IPS-20b (cell line): ENCODE data around the gene TIPARP.

Experiments
- H3K27ac ChIP-seq: one replicate; pipeline ENCODE4 v1.5.1; 2013; ENCODE audit warnings: low read length
- H3K27me3 ChIP-seq: 2 replicates; pipeline ENCODE4 v1.6.1; 2013; ENCODE audit warnings: mild to moderate bottlenecking, low read length, inconsistent platforms; ENCODE audit not compliant: insufficient read depth
- H3K36me3 ChIP-seq: 2 replicates; pipeline ENCODE4 v1.6.1; 2013; ENCODE audit warnings: low read depth, mild to moderate bottlenecking, inconsistent platforms, low read length, moderate library complexity; ENCODE audit not compliant: insufficient read depth
- H3K4me1 ChIP-seq: 2 replicates; pipeline ENCODE4 v1.6.1; 2013; ENCODE audit warnings: mild to moderate bottlenecking, control low read depth, inconsistent platforms, low read length, moderate library complexity; ENCODE audit not compliant: insufficient read depth
- H3K4me3 ChIP-seq: 2 replicates; pipeline ENCODE4 v1.5.1; 2013; ENCODE audit warnings: mild to moderate bottlenecking, low read length, inconsistent platforms
- H3K9ac ChIP-seq: 2 replicates; pipeline ENCODE4 v1.6.1; 2013; ENCODE audit warnings: low read depth, mild to moderate bottlenecking, inconsistent platforms, low read length, moderate library complexity
- H3K9me3 ChIP-seq: 2 replicates; pipeline ENCODE4 v1.6.1; 2013; ENCODE audit warnings: mild to moderate bottlenecking, low read depth, low read length, inconsistent platforms; ENCODE audit not compliant: insufficient read depth

Gene TIPARP

GRCh38 chr3:156635973-156636372 is 38.4 kb upstream of the TIPARP start:
- H3K4me1 ChIP-seq: no peaks in the 10 kb centered on the region
- H3K9me3 ChIP-seq: no peaks in the 10 kb centered on the region
- no peak overlapping the region for H3K4me3 ChIP-seq
- no peak overlapping the region for H3K9ac ChIP-seq
- no peaks in the 10 kb centered on the region for H3K27me3 ChIP-seq
- H3K36me3 ChIP-seq: no peaks in the 10 kb centered on the region
- H3K27ac ChIP-seq: no peak overlapping the region

DNA sequence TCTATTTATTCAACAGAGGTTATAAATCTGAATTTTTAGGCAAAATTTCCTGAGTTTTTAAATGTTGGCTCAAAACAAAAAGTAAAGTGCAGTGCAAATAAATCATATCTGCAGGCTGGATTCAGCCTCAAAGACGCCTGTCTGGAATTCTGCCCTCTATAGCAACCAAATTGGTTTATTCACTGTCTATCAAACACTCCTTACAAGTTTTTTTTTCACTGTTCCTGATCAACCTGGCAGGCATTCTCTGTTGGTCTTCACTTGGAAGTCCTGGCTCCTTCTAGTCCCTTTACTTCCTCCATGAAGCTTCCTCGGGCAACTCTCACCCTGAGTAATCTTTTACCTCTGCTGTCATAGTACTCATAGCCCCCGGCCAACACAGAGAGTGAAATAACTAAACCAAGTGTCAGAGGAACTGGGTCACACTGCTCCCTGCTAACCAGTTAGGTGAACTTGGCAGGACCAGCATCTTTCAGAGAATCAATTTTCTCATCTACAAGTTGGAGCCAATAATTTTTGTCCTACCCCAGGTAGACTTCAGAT is 36.8 kb upstream of the TIPARP start:
- Histone ChIP-seq H3K27ac (no peak overlapping the region), H3K9ac (no peak overlapping the region), H3K4me3 (no peak overlapping the region), H3K36me3 (no peaks in the 10 kb centered on the region), H3K4me1 (0 out of 2 replicates have a peak, but pooled peaks cover under 1% of the 10 kb centered on the region), H3K9me3 (no peaks in the 10 kb centered on the region), H3K27me3 (no peaks in the 10 kb centered on the region)

- H3K27ac ChIP-seq: no peak overlapping the region
- no peak overlapping the region for H3K4me3 ChIP-seq
Measured at GRCh38 chr3:156638271-156638670, 36.1 kb upstream of the TIPARP start.

GRCh38 chr3:156639414-156640023 is 34.9 kb upstream of the TIPARP start:
- no peak overlapping the region for H3K4me3 ChIP-seq
- H3K27me3 ChIP-seq: no peaks in the 10 kb centered on the region
- no peaks in the 10 kb centered on the region for H3K9me3 ChIP-seq
- H3K27ac ChIP-seq: no peak overlapping the region
- no peak overlapping the region for H3K9ac ChIP-seq
- no peaks in the 10 kb centered on the region for H3K36me3 ChIP-seq
- H3K4me1 ChIP-seq: peaks cover 15% of the 10 kb centered on the region

More at GRCh38 chr3:156638271-156638670, 36.1 kb upstream of the TIPARP start:
- Histone ChIP-seq H3K36me3 (no peaks in the 10 kb centered on the region), H3K4me1 (peaks cover 7% of the 10 kb centered on the region), H3K9ac (no peak overlapping the region), H3K9me3 (no peaks in the 10 kb centered on the region), H3K27me3 (no peaks in the 10 kb centered on the region)

GRCh38 chr3:156641618-156641975 is 32.8 kb upstream of the TIPARP start:
- Histone ChIP-seq H3K27me3 (no peaks in the 10 kb centered on the region), H3K27ac (no peak overlapping the region), H3K4me1 (peaks cover 15% of the 10 kb centered on the region), H3K4me3 (no peak overlapping the region), H3K9me3 (no peaks in the 10 kb centered on the region), H3K9ac (no peak overlapping the region), H3K36me3 (no peaks in the 10 kb centered on the region)

DNA sequence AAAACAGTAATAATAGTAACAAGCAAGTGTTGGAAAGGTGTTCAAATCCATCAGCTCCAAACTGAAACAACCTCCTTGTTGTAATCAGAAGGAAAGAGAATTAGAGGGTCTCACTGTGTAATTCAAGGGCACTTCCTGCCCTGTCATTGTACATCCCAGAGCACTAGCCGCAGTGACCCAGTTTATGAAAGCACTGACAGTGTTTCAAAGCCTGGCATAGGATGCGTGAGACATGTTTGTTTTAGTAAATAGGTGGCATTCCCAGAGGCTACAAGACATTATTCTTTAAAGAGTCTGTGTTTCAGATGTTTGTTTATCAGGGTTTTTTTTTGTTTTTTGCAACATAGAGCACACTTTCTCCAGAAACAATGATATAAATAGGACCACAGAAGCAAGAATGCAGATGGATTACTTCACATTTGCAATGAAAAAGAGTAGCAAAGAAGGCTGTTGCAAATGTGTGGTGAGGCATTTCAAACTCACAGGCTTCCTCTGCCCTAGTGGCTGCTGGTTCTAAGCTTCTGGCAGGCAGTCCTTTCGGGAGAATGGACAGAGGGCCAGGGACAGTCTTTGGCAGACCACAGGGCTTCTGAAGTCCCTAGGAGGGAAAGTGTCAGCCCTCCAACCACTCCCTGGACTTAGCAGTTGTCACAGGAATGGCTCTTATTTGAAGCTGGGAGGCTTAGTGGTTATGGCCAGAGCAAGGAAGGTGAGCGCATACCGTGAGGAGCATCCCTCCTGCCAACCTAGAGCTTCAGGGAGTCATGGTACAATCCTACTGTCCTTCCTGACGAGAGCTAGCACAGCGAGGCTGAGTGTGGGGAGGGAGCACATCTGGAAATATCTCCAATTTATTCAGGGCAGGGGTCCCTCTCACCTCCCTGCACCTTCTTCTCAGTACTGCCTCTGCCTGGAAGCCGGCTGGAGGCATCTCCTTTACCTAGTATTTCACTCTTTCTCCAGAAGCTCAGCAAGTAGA is 31.4 kb upstream of the TIPARP start:
- H3K27ac ChIP-seq: no peak overlapping the region
- H3K9ac ChIP-seq: no peak overlapping the region

DNA sequence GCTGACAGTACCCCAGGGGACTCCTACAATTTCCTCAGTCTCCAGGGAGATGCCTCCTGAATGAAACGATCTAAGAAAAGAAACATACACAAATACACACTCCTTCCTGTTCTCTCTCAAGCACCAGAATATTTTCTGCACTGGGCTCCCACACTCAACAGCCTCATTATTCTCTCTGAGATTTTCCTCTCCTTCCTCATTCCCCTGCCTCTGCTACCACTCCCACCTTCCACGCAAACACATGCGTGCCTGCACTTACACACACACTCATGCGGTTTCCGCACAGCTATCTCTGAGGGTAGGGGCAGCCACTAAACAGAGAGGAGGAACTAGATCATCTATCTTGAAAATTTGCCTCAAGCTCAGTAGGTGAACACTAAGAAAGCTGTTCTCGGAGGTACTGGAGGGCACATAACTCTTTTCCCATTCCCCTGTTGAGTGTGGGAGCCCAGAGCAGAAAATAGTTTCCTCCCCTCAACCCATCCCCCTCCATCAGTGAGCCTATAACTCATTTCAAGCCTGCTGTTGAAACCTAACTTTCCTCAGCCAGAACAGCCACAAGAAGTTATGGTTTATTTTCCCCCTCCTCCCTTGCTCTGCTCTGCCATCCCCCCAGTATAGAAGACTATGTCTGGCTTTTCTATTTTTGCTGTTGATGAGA is 30.5 kb upstream of the TIPARP start:
- no peak overlapping the region for H3K9ac ChIP-seq
- H3K27me3 ChIP-seq: no peaks in the 10 kb centered on the region
- H3K27ac ChIP-seq: no peak overlapping the region

More for the DNA sequence above, 31.4 kb upstream of the TIPARP start:
- Histone ChIP-seq H3K4me1 (peaks cover 15% of the 10 kb centered on the region), H3K27me3 (no peaks in the 10 kb centered on the region), H3K36me3 (no peaks in the 10 kb centered on the region), H3K4me3 (no peak overlapping the region), H3K9me3 (no peaks in the 10 kb centered on the region)

GRCh38 chr3:156644958-156645357 is 29.4 kb upstream of the TIPARP start:
- Histone ChIP-seq H3K36me3 (no peaks in the 10 kb centered on the region), H3K4me3 (no peak overlapping the region), H3K9me3 (no peaks in the 10 kb centered on the region), H3K27me3 (no peaks in the 10 kb centered on the region), H3K27ac (no peak overlapping the region), H3K9ac (no peak overlapping the region), H3K4me1 (peaks cover 15% of the 10 kb centered on the region)

More for the DNA sequence above, 30.5 kb upstream of the TIPARP start:
- H3K4me1 ChIP-seq: peaks cover 15% of the 10 kb centered on the region
- no peak overlapping the region for H3K4me3 ChIP-seq
- no peaks in the 10 kb centered on the region for H3K36me3 ChIP-seq
- H3K9me3 ChIP-seq: no peaks in the 10 kb centered on the region

- no peaks in the 10 kb centered on the region for H3K36me3 ChIP-seq
Measured at GRCh38 chr3:156646958-156647357, 27.4 kb upstream of the TIPARP start.

DNA sequence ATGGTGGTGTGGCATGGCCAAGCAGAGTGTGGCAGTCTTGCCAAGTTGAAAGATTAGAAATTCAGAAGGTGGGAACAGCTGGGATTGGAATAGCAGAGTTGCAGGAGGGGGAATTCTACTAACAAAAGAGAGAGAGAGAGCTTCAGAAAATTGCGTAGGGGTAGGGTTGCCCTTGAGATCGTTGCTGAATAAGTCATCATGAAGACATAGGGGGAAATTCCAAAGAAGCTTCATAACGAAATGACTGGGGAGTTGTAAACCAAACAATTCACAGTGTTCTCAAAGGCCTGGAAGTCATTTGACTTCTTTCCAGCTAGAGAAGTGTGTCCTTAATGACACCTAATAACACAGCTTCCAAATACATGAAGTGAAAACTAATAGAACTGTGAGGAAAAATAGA is 26.3 kb upstream of the TIPARP start:
- no peak overlapping the region for H3K4me3 ChIP-seq
- no peak overlapping the region for H3K9ac ChIP-seq
- H3K36me3 ChIP-seq: no peaks in the 10 kb centered on the region
- no peak overlapping the region for H3K27ac ChIP-seq
- H3K9me3 ChIP-seq: no peaks in the 10 kb centered on the region
- no peaks in the 10 kb centered on the region for H3K27me3 ChIP-seq
- peaks cover 10% of the 10 kb centered on the region for H3K4me1 ChIP-seq

More at GRCh38 chr3:156646958-156647357, 27.4 kb upstream of the TIPARP start:
- no peak overlapping the region for H3K4me3 ChIP-seq
- H3K9me3 ChIP-seq: no peaks in the 10 kb centered on the region
- no peak overlapping the region for H3K27ac ChIP-seq
- H3K4me1 ChIP-seq: peaks cover 15% of the 10 kb centered on the region
- no peak overlapping the region for H3K9ac ChIP-seq
- H3K27me3 ChIP-seq: no peaks in the 10 kb centered on the region

DNA sequence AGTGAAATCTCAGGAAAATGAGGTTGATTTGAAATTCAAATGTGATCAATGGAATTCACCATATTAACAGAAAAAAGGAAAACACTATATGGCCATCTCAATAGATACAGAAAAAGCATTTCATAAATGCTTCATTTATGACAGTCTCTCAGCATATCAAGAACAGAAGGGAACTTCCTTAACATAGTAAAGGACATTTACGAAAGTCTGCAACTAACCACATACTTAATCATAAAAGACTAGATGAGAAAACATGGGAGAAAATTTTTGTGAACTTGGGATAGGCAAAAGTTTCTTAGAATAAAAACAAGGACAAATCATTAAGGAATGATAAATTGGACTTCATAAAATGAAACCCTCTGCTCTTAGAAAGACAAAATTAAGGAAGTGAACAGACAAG is 24.7 kb upstream of the TIPARP start:
- H3K9me3 ChIP-seq: no peaks in the 10 kb centered on the region
- no peak overlapping the region for H3K9ac ChIP-seq
- no peaks in the 10 kb centered on the region for H3K36me3 ChIP-seq
- H3K27ac ChIP-seq: no peak overlapping the region
- H3K4me3 ChIP-seq: no peak overlapping the region
- no peaks in the 10 kb centered on the region for H3K27me3 ChIP-seq
- no peaks in the 10 kb centered on the region for H3K4me1 ChIP-seq
